Activated CD4-positive, alpha-beta memory T cell treated with anti-CD3 and anti-CD28 coated beads, Interleukin-2, amount 10 ng/mL, durations not matched to agents 7 days and 5 days (primary cell): Measurements from ENCODE around the gene TNC. TPM values are rescaled to one million over a fixed set of nuclear protein-coding genes. Genes with fewer than 3 reads are reported as not detected.

Source experiments
- CTCF ChIA-PET: fragments of 350-600 bp; sonication (Branson Sonifier 250); formaldehyde crosslinking; loops from one replicate; lab custom pipeline; 2021; ENCODE audit warnings: antibody characterized with exemption, inconsistent platforms; lab: Charles Lee
- POLR2A ChIA-PET: fragments of 350-600 bp; sonication (Branson Sonifier 250); formaldehyde crosslinking; loops from one replicate; lab custom pipeline; 2021; ENCODE audit warnings: antibody characterized with exemption; lab: Charles Lee
- DNase-seq: peaks from one replicate; pipeline ENCODE4 v3.0.0-alpha.2; 2020
- H3K27ac Mint-ChIP-seq: one replicate; pipeline ENCODE4 v1.8.0; 2021; ENCODE audit warnings: mild to moderate bottlenecking, mixed read lengths
- H3K27me3 Mint-ChIP-seq: one replicate; pipeline ENCODE4 v1.8.0; 2021; ENCODE audit warnings: mixed read lengths
- H3K36me3 Mint-ChIP-seq: one replicate; pipeline ENCODE4 v1.8.0; 2021; ENCODE audit warnings: low read depth, mixed read lengths
- H3K4me1 Mint-ChIP-seq: one replicate; pipeline ENCODE4 v1.8.0; 2021; ENCODE audit warnings: mixed read lengths
- H3K4me3 Mint-ChIP-seq: one replicate; pipeline ENCODE4 v1.8.0; 2021; ENCODE audit warnings: mild to moderate bottlenecking, mixed read lengths
- H3K9me3 Mint-ChIP-seq: one replicate; pipeline ENCODE4 v1.8.0; 2021; ENCODE audit warnings: mixed read lengths
- total RNA-seq, 2 experiments: library from RNA; stranded (reverse); gene quantifications; one replicate each; pipeline ENCODE4 v1.2.3, GENCODE V29; 2021

The TNC gene
- total RNA-seq, 2 experiments from 2014 or later = 0.03 TPM; not detected in 1

DNA sequence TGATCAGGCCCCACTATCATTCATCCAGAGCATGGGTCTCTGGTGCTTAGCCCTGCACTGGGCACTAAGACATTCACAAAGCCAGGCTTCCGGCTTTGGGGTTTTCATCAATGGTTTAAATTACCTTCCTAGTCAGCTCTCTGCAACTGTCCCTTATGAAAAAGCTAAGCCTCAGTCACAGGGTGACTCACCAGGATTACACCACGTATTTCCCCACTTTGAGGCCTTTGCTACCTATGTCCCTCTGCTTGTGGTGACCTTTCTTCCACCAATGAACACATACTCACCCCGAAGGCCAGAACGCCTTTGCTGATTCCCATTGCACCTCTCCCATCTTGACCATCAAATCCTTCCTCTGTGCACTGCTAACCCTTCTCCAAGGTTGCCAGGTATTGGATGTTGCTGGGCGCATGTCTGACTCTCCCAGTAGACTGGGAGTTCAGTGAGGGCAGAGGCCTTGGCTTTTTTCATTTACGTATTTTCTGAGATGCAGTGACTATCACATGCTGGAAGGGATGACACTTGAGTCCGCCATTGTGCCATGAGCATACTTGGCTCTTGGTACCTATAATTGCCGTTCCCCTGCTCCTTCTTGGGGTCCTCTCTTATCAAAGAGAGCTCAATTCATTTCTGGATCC is 128.9 kb downstream of the TNC start:
- H3K27ac Mint-ChIP-seq = peak overlapping the region; percentile 63
- no peaks in the 10 kb centered on the region for H3K27me3 Mint-ChIP-seq
- peaks cover 34% of the 10 kb centered on the region for H3K4me1 Mint-ChIP-seq
- H3K9me3 Mint-ChIP-seq = no peaks in the 10 kb centered on the region
- ChIA-PET POLR2A (interaction anchor here (0.7 to 2.8 kb wide), 9 partner anchors 9 to 82 kb away, joined by 3 to 24 read pairs (median 4); partner anchors contain the start of gene TNFSF8), CTCF (interaction anchor here (1.0 to 2.1 kb wide), 5 partner anchors 25 to 335 kb away, joined by 3 to 7 read pairs (median 5); partner anchors contain the start of gene TEX48)
- no peak overlapping the region for H3K4me3 Mint-ChIP-seq
- DNase-seq = peak; percentile 20
- H3K36me3 Mint-ChIP-seq = peaks cover 11% of the 10 kb centered on the region

DNA sequence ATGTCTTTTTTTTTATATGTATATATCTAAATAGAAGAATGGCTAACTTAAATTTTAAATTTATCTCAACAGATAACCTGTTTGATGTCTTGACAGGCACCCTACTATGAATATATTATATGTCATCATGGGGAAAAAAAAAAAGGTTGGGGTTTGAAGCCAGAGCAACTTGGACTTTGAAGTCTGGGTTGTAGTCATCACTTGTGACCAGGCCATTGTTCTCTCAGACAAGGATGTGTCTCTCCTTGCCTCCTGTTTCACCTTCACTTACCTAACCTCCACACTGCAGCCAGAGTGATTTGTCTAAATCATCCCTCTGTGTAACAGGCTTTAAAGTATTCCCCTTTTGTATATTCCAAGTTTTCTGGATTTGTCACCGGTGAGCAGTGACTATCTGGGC is 130.8 kb downstream of the TNC start:
- no peak for DNase-seq
- no peak overlapping the region for H3K4me3 Mint-ChIP-seq
- POLR2A ChIA-PET = interaction anchor here (0.6 kb wide), 1 partner anchor 27 kb away, joined by 3 read pairs; no protein-coding TSS in a partner anchor
- H3K4me1 Mint-ChIP-seq = peaks cover 32% of the 10 kb centered on the region
- H3K36me3 Mint-ChIP-seq = peaks cover 9% of the 10 kb centered on the region
- CTCF ChIA-PET = no interaction called here
- H3K9me3 Mint-ChIP-seq = no peaks in the 10 kb centered on the region
- no peak overlapping the region for H3K27ac Mint-ChIP-seq
- no peaks in the 10 kb centered on the region for H3K27me3 Mint-ChIP-seq

DNA sequence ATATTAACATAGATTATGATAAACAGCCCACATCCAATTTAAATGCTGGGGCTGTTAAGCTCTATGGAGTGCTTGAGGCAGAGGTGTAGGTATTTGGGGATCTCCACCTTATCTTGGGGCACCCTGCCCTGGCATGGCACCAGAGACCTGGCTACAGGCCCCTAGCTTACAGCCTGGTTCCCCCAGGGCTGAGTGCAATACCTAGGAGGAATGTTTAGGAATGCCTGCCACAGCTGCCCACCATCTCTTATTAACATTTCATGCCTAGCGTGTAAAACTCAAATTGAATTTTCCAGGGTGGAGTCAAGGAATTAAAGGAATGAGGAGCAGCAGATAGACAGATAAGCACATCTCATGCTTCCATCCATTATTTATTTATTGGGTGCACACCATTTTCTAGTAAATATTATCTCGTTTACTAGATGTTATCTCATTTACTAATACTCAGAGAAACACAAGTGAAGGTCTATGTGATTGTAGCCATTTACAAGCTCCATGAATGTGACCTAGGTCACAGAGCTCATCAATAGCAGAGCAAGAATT is 131.9 kb downstream of the TNC start:
- DNase-seq = no peak
- CTCF ChIA-PET = no interaction called here
- Mint-ChIP-seq H3K4me3 (no peak overlapping the region), H3K27ac (no peak overlapping the region), H3K27me3 (no peaks in the 10 kb centered on the region), H3K9me3 (no peaks in the 10 kb centered on the region), H3K4me1 (peaks cover 28% of the 10 kb centered on the region), H3K36me3 (peaks cover 5% of the 10 kb centered on the region)
- POLR2A ChIA-PET = no interaction called here

DNA sequence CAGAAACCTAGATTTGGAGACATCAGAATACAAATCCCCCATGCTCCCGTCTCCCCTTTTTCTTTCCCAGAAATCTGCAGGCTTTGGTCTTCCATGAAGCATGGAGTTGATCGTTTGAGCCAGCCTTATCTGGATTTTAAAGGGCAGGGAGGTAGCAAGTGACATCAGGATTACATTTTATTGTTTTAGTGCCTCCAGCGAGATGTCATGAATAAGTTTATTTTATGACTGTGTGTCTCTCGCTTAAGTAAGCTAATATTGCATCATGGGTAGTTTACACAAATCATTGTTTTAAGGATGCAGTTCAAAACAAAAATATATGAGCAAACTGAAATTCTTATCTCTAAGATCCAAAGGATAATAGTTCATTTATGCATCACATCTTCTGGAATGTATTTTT is 136.9 kb downstream of the TNC start:
- Mint-ChIP-seq H3K36me3 (peaks cover 8% of the 10 kb centered on the region), H3K27me3 (no peaks in the 10 kb centered on the region), H3K4me3 (no peak overlapping the region), H3K27ac (no peak overlapping the region), H3K9me3 (peaks cover 3% of the 10 kb centered on the region), H3K4me1 (no peaks in the 10 kb centered on the region)
- ChIA-PET POLR2A (no interaction called here), CTCF (interaction anchor here (1.5 kb wide), 1 partner anchor 300 kb away, joined by 5 read pairs; no protein-coding TSS in a partner anchor)
- DNase-seq = no peak

DNA sequence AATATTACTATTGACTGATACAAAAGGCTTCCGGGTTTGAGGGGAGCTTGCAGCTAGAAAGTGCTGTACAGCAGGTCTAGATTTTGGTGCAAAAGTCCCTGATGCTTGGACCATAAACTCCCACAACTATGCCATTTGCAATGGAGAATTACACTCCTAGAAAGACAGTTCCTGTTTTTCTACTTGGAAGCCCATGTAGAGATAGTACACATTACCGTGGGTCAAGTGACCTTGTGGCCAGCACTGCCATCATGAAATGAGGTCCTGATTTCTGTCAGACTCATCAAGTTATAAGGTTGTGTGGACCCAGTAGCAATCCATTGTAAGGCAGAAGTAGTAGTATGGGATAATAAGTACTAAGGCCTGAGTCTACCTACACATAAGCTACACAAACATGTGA is 144.7 kb downstream of the TNC start:
- Mint-ChIP-seq H3K4me1 (no peaks in the 10 kb centered on the region), H3K9me3 (peaks cover 3% of the 10 kb centered on the region), H3K4me3 (no peak overlapping the region), H3K27ac (no peak overlapping the region), H3K27me3 (no peaks in the 10 kb centered on the region), H3K36me3 (peaks cover 32% of the 10 kb centered on the region)
- CTCF ChIA-PET = interaction anchor here (0.8 kb wide), 1 partner anchor 292 kb away, joined by 3 read pairs; the partner anchor contains the start of gene TEX48
- POLR2A ChIA-PET = no interaction called here
- DNase-seq = no peak

DNA sequence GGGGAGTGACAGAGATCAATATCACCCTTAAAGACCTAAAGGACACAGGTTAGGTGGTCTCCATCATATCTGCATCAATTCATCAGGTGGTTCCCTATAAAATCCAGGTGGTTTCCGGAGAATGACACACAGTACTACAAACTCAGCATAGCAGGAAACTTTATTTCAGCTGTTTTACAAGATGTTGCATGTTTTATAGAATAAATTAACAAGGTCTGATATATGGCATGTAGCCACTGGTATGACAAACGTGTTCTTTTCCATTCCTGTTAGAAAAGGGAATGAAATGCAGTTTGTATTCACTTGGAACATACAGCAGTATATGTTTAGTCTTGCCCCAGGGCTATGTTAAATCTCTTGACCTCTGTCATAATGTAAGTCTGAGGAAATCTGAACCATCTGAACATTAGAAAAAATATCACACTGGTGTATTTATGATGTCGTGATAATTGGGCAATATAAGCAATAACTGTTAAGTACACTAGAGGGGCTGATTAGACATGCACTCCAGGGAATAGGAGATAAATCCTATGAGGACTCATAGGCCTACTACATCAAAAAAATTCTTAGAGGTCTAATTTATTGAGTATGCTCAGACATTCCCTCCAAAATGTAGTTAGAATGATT is 145.3 kb downstream of the TNC start:
- ChIA-PET CTCF (no interaction called here), POLR2A (interaction anchor here (1.0 kb wide), 1 partner anchor 319 kb away, joined by 3 read pairs; no protein-coding TSS in a partner anchor)
- Mint-ChIP-seq H3K27me3 (no peaks in the 10 kb centered on the region), H3K4me3 (no peak overlapping the region), H3K9me3 (peaks cover 3% of the 10 kb centered on the region), H3K4me1 (no peaks in the 10 kb centered on the region), H3K27ac (no peak overlapping the region), H3K36me3 (peaks cover 38% of the 10 kb centered on the region)
- DNase-seq = no peak

Other genes starting within 250 kb of the TNC start
- 10 to 100 TPM; 34.6 to 34.8 TPM for gene TNFSF8, start 187.6 kb downstream of the TNC start, total RNA-seq